ENCODE measurements around the gene WDR20. TPM values are rescaled to one million over a fixed set of nuclear protein-coding genes. Genes with fewer than 3 reads are reported as not detected.

Gene WDR20
- total RNA-seq, 1 experiment from 2014 or later: 33.0 TPM

DNA sequence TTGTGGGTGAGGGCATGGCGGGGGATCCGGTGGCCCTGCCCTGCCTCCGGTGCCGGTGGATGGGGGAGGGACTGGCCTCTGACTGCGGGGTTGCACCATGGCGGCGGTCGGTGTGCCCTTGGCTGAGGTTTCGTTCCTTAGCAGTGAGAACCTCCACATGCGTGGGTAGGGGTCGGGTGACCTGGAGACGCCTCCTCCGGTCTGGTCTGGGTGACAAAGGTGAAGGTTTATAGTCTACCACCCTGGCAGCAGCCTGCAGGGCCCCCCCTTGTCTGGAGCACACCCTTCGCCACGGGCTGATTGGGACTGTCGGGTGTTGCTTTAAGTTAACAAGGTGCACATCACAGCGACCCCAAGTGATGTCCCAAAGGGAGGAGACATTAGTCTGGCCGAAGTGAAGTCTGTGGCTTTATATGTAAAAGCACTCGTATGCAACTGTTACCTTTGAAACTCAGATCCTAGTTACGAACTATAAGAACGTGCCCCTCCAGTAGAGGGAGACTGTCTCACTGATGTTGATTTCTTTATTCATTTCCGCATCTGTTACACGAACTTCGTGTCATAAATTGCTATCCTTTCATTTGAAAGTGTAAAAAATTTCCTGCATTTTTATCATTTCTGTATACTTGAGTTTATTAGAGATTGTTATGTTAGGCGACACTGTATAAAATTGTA lies 74.4 kb downstream of the WDR20 start:
- Mint-ChIP-seq H3K9me3 (ENCODE audit: low read depth, unreplicated experiment) (no peaks in the 10 kb centered on the region), H3K27ac (ENCODE audit: unreplicated experiment) (no peak overlapping the region), H3K4me1 (ENCODE audit: low read depth, unreplicated experiment) (no peaks in the 10 kb centered on the region), H3K27me3 (ENCODE audit: unreplicated experiment) (no peaks in the 10 kb centered on the region), H3K36me3 (ENCODE audit: insufficient read depth, unreplicated experiment) (peaks cover 36% of the 10 kb centered on the region), H3K4me3 (ENCODE audit: low read depth, unreplicated experiment) (no peak overlapping the region)
- no peak for DNase-seq
- BruUV-seq (replicated peaks): no TSS peak
- intact Hi-C loops (cut with micrococcal nuclease; ENCODE audit: unreplicated experiment): no loop called here
- TF ChIP-seq, protein P1, sequence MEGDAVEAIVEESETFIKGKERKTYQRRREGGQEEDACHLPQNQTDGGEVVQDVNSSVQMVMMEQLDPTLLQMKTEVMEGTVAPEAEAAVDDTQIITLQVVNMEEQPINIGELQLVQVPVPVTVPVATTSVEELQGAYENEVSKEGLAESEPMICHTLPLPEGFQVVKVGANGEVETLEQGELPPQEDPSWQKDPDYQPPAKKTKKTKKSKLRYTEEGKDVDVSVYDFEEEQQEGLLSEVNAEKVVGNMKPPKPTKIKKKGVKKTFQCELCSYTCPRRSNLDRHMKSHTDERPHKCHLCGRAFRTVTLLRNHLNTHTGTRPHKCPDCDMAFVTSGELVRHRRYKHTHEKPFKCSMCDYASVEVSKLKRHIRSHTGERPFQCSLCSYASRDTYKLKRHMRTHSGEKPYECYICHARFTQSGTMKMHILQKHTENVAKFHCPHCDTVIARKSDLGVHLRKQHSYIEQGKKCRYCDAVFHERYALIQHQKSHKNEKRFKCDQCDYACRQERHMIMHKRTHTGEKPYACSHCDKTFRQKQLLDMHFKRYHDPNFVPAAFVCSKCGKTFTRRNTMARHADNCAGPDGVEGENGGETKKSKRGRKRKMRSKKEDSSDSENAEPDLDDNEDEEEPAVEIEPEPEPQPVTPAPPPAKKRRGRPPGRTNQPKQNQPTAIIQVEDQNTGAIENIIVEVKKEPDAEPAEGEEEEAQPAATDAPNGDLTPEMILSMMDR (IDR thresholded peaks at IDR 0.05; ENCODE audit: unreplicated experiment): no peak
- CTCF ChIA-PET: interaction anchor here (0.9 kb wide), 1 partner anchor 100 kb away, joined by 4 read pairs; no protein-coding TSS in a partner anchor

DNA sequence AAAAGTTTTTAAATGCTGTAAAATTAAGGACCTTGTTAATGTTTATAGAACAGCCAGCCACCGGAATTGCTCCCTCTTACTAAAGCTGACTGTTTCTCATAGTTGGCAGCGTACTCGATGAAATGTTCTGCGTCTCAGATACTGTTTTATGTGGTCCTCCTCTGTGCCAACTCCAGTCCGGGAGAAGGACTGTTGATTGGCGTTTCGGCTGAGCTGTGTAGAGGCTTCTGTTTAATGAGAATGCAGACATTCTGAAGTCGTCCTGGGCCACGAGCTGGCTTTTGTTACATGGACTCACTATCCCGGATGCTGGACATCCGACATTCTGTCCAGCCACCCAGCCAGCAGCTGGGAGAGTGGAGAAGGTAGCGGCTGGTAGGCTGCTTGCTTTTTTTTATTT lies 75.4 kb downstream of the WDR20 start:
- H3K27ac Mint-ChIP-seq (ENCODE audit: unreplicated experiment): no peak overlapping the region
- CTCF ChIA-PET: interaction anchor here (0.6 kb wide), 1 partner anchor 1075 kb away, joined by 3 read pairs; no protein-coding TSS in a partner anchor
- no TSS peak for BruUV-seq (replicated peaks)
- no peaks in the 10 kb centered on the region for H3K4me1 Mint-ChIP-seq (ENCODE audit: low read depth, unreplicated experiment)
- H3K9me3 Mint-ChIP-seq (ENCODE audit: low read depth, unreplicated experiment): no peaks in the 10 kb centered on the region
- intact Hi-C loops (cut with micrococcal nuclease; ENCODE audit: unreplicated experiment): no loop called here
- no peak for DNase-seq
- H3K4me3 Mint-ChIP-seq (ENCODE audit: low read depth, unreplicated experiment): no peak overlapping the region
- TF ChIP-seq, protein P1 (IDR thresholded peaks at IDR 0.05; ENCODE audit: unreplicated experiment): no peak
- no peaks in the 10 kb centered on the region for H3K27me3 Mint-ChIP-seq (ENCODE audit: unreplicated experiment)
- H3K36me3 Mint-ChIP-seq (ENCODE audit: insufficient read depth, unreplicated experiment): peaks cover 36% of the 10 kb centered on the region

DNA sequence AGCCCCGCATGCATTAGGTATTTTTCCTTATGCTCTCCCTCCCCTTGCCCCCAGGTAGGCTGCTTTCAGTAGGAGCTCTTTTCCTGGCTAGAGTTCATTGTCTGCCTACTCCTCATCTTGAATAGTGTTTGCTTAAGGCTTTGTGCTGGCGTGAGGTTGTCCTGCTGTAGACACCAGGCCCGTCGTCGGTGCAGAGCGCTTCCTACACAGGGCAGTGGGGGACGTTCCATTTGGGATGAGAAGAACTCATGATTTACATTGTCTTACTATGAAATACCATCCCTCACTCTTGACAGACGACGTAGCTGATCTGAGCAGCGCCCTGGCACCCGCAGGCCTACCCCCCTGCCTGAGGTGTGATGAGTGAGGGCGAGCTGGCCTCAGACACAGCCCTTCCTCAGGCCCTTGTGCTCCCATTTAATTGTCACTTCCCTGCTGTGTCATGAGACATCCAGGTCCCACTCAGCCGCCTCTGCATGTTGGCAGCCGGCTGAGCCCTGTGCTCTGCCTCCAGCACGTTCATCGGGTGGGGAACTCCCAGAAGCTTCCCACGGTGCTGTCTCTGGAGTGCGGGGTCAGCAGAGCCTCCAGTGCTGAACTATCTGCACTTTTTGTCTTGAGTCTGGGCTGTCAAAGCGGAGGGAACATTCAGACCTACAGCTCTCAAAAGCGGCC lies 76.0 kb downstream of the WDR20 start:
- Mint-ChIP-seq H3K27ac (ENCODE audit: unreplicated experiment) (no peak overlapping the region), H3K4me3 (ENCODE audit: low read depth, unreplicated experiment) (no peak overlapping the region), H3K4me1 (ENCODE audit: low read depth, unreplicated experiment) (no peaks in the 10 kb centered on the region), H3K36me3 (ENCODE audit: insufficient read depth, unreplicated experiment) (peaks cover 34% of the 10 kb centered on the region), H3K9me3 (ENCODE audit: low read depth, unreplicated experiment) (no peaks in the 10 kb centered on the region), H3K27me3 (ENCODE audit: unreplicated experiment) (no peaks in the 10 kb centered on the region)
- DNase-seq: no peak
- CTCF ChIA-PET: interaction anchor here (0.6 kb wide), 1 partner anchor 97 kb away, joined by 9 read pairs; no protein-coding TSS in a partner anchor
- TF ChIP-seq, protein P1 (IDR thresholded peaks at IDR 0.05; ENCODE audit: unreplicated experiment): no peak
- BruUV-seq (replicated peaks): no TSS peak
- intact Hi-C loops (cut with micrococcal nuclease; ENCODE audit: unreplicated experiment): no loop called here

DNA sequence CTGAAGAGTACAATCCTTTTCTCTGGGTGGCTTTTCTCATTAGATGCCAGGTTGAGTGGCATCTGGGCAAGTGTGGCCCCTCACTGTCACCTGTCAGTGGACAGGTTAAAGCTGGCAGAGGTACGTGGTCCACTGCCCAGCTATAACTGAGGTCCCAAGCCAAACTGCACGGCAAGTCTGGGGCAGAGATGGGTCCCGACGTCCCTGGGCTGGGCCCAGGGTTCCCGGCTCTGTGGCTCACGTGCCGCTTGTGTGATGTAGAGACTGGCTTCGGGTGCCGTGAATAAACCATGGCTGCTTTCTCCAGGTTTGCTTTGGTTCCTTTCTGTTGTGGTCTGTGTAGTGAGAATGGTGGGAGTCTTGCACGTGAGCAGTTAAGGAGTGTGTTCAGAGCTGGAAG lies 77.7 kb downstream of the WDR20 start:
- Mint-ChIP-seq H3K36me3 (ENCODE audit: insufficient read depth, unreplicated experiment) (peaks cover 45% of the 10 kb centered on the region), H3K4me3 (ENCODE audit: low read depth, unreplicated experiment) (no peak overlapping the region), H3K9me3 (ENCODE audit: low read depth, unreplicated experiment) (no peaks in the 10 kb centered on the region), H3K4me1 (ENCODE audit: low read depth, unreplicated experiment) (no peaks in the 10 kb centered on the region), H3K27ac (ENCODE audit: unreplicated experiment) (no peak overlapping the region), H3K27me3 (ENCODE audit: unreplicated experiment) (no peaks in the 10 kb centered on the region)
- intact Hi-C loops (cut with micrococcal nuclease; ENCODE audit: unreplicated experiment): no loop called here
- no TSS peak for BruUV-seq (replicated peaks)
- TF ChIP-seq, protein P1 (IDR thresholded peaks at IDR 0.05; ENCODE audit: unreplicated experiment): no peak
- DNase-seq: no peak
- CTCF ChIA-PET: interaction anchor here (0.7 kb wide), 1 partner anchor 347 kb away, joined by 3 read pairs; no protein-coding TSS in a partner anchor

All from Calu3 (cell line).